Astrocyte of the spinal cord (primary cell): ENCODE data around the gene CDC42.
"Not testable (repeated sequence)": the region's sequence is repeated elsewhere in the genome, so short reads cannot be mapped to it uniquely, and the experiment has no call there.

Experiments used
- DNase-seq: peaks from one replicate; pipeline ENCODE4 v3.0.0; 2011; ENCODE audit warnings: low read depth, low spot score
- H3K4me3 ChIP-seq: 2 replicates; pipeline ENCODE4 v1.5.1; 2011; ENCODE audit warnings: low read depth, mild to moderate bottlenecking, low read length, moderate library complexity
- CTCF ChIP-seq: IDR thresholded peaks from 2 replicates; pipeline ENCODE4 v1.5.1; 2012; ENCODE audit warnings: low read depth, mild to moderate bottlenecking, low read length, inconsistent platforms
- in situ Hi-C: cut with HindIII; loops from 2 replicates; pipeline ENCODE4 v1.10.0; 2017; ENCODE audit warnings: low sequenced_read_pairs

CDC42 gene

GRCh38 chr1:22077728-22078127 lies 25.2 kb downstream of the CDC42 start:
- no peak for TF ChIP-seq CTCF
- H3K4me3 ChIP-seq: no peak overlapping the region
- peak; percentile 36 for DNase-seq
- in situ Hi-C loops: no loop called here

- no peak overlapping the region for H3K4me3 ChIP-seq
- no peak for DNase-seq
- in situ Hi-C loops: no loop called here
- TF ChIP-seq CTCF: no peak
Measured at GRCh38 chr1:22078133-22078532, 25.6 kb downstream of the CDC42 start.

- no peak for DNase-seq
- in situ Hi-C loops: no loop called here
- TF ChIP-seq CTCF: no peak
- no peak overlapping the region for H3K4me3 ChIP-seq
Measured at GRCh38 chr1:22080191-22080590, 27.7 kb downstream of the CDC42 start.

- H3K4me3 ChIP-seq: no peak overlapping the region
- in situ Hi-C loops: no loop called here
- no peak for DNase-seq
- no peak for TF ChIP-seq CTCF
Measured at GRCh38 chr1:22088331-22088730, 35.8 kb downstream of the CDC42 start.

GRCh38 chr1:22089134-22089571 lies 36.6 kb downstream of the CDC42 start:
- no peak for TF ChIP-seq CTCF
- no peak for DNase-seq
- in situ Hi-C loops: no loop called here
- H3K4me3 ChIP-seq: no peak overlapping the region

- in situ Hi-C loops: no loop called here
- DNase-seq: no peak
- H3K4me3 ChIP-seq: no peak overlapping the region
- no peak for TF ChIP-seq CTCF
Measured at GRCh38 chr1:22089787-22090186, 37.3 kb downstream of the CDC42 start.

GRCh38 chr1:22090867-22091266 lies 38.4 kb downstream of the CDC42 start:
- in situ Hi-C loops: no loop called here
- H3K4me3 ChIP-seq: no peak overlapping the region
- no peak for TF ChIP-seq CTCF
- no peak for DNase-seq

GRCh38 chr1:22092026-22092768 lies 39.7 kb downstream of the CDC42 start:
- peak; percentile 45 for DNase-seq
- H3K4me3 ChIP-seq, in situ Hi-C loops: not testable (repeated sequence)
